Measurements from ENCODE around the gene ULK3.

ULK3 gene

GRCh38 chr15:74867466-74868038 is 24.6 kb upstream of the ULK3 start:
- FAIRE-seq: no peak

DNA sequence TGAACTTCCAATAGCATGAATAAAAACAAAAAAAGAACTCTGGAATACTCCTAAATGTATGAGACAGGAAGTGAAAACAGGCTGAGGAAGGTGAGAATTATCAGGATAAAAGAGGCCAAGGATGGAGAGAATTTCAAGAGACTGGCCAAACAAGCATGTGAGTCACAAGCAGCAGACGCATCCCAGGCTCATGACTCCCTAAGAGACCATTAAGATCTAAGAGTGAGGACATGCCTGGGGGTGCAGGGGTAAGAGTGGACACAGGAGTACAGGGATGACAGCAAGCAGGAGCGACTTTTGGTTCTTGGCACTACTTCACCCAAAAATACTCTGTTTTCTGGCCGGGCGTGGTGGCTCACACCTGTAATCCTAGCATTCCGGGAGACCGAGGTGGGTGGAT is 23.1 kb upstream of the ULK3 start:
- FAIRE-seq: no peak

DNA sequence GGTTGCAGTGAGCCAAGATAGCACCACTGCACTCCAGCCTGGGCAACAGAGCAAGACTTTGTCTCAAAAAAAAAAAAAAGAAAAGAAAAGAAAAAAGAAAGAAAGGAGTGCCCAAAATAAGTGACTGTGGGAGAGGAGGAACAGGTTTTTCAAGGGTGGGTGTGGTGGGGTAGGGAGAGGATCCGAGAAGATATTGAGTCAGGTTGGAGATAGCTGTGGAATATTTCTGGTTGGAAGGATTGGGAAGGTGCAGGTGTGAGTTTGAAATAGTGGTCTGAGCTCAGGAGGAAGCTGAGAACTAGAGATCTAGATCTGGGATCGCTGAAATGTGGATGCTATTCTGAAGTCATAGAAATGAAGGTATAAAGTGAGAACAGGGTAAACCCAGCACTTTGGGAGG is 22.4 kb upstream of the ULK3 start:
- FAIRE-seq: no peak

DNA sequence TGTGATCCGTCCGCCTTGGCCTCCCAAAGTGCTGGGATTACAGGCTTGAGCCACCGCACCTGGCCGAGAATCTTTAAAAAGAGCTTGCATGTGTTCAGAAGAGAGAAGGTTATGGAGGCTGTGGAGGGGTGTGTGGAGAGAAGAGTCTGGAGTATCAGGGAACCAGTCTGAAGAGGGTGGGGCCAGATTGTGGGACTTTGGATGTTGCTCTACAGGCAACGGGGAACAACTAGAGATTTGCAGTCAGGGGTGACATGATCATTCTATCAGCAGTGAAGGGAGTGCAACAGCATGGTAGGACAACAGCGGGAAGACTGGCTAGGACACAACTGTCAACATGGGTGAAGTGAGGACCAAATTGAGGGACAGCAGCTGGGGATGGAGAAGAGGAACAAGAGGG is 21.3 kb upstream of the ULK3 start:
- FAIRE-seq: no peak

DNA sequence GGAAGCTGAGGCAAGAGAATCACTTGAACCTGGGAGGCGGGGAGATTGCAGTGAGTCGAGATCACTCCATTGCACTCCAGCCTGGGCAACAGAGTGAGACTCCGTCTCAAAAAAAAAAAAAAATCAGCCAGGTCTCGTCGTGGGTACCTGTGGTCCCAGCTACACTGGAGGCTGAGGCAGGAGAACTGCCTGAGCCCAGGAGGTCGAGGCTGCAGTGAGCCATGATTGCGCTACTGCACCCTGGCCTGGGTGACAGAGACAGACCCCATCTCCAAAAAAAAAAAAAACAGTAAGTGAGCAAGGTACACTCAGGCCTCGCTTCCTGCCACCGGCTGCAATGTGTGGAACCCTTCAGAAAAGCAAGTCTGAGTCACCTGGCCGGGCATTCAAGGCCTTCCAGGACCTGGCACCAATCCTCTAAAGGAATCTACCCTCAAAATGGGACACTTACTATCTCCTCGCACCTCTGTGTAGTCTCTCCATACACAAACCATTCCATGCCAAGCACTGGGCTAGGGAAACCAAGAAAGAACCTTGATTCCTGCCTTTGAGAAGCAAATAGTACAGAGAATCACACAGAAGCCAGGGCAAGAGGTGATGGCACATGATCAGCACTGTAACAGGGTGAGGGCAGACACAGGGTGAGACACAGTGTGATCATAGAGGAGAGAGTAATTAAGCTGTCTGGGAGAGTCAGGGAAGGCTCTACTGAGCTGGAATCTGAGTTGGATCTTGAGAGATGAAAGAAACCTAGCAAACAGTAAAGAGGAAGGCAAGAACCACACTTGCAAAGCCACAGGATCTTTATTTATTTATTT is 20.5 kb upstream of the ULK3 start:
- FAIRE-seq: no peak

DNA sequence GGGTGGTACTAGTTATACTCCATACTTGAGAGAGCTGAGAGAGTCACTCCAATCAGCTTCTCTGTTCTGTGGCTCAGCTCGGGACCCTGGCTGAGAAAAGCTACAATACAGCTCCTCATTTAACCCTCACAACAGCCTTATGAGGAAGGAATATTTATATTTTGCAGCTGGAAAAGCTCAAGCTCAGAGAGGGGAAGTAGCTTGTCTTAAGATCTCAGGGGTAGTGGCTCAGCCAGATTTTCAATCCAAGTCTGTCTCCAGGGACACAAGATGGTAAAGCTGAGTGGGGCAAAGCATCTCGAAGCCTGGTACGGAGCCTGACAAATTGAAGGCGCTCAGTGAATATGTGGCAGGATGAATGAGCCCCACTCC is 15.4 kb upstream of the ULK3 start:
- no peak for FAIRE-seq

- no peak for FAIRE-seq
Observed at GRCh38 chr15:74857671-74858368, 14.9 kb upstream of the ULK3 start.

- FAIRE-seq: no peak
Observed at GRCh38 chr15:74857082-74857655, 14.2 kb upstream of the ULK3 start.

DNA sequence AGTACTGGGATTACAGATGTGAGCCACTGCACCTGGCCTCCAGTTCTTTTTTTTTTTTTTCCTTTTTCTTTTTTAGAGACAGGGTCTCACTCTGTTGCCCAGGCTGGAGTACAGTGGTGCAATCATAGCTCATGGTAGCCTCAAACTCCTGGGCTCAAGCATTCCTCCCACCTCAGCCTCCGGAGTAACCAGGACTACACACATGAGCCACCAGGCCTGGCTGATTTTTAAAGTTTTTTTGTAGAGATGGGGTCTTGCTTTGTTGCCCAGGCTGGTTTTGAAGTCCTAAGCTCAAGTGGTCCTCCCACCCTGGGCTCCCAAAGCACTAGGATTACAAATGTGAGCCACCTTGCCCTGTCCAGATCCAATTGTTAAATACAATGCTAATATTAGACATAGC is 13.6 kb upstream of the ULK3 start:
- no peak for FAIRE-seq

DNA sequence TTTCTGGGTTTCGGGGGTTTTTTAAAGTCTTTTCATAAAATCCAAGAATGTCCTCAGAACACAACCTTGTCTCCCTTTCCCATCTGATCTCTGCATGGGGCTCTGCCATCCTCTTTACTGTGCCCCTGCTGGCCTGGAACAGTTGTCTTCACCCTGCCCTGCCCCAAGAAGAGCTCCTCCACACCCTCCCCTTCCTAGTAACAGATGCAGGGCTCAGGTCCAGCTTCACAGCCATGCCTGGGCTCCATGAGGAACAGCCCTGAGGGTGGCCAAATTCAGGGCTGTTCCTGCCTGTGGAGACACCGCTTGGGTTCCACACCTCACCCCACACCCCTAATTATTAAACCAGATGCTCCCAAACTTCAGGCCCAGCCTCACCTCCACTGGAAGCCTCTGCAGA is 12.9 kb upstream of the ULK3 start:
- FAIRE-seq: no peak

GRCh38 chr15:74854453-74855022 is 11.6 kb upstream of the ULK3 start:
- no peak for FAIRE-seq

DNA sequence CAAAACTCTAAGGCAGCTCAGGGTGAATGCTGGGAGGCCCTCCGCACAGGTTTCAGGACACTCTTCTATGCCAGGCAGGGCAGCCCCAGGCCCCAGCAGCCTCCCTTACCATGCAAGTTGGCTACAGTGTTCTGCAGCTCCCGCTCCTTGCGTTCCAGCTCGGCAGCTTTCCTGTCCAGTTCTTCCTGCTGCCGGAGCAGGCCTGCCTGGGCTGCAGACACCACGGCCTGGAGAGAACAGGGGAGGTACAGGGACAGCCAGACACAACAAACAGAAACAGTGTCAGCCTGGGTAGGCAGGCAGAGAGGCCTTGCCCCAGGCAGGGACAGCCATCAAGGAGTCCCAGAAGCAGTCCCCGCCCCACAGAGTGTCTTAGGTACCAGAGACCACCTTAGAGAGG is 9.0 kb upstream of the ULK3 start:
- FAIRE-seq: no peak

DNA sequence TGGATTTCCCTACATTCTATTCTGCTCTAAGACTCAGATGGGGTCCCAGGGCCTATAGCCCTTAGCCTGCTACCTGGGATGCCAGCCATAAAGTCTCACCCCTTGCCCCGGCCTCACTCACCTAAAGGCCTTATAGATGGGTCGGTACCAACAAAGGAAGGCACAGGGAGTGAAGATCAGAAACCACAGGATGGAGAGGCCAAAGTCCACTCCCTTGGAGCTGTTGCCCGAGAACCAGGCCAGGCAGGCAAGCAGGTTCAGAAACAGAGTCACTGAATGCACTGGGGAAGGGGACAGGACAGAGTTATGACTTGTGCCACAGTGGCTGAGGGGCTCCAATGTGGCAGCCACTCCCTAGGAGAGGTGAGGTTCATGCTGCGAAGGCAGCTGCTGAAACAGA is 7.4 kb upstream of the ULK3 start:
- no peak for FAIRE-seq

DNA sequence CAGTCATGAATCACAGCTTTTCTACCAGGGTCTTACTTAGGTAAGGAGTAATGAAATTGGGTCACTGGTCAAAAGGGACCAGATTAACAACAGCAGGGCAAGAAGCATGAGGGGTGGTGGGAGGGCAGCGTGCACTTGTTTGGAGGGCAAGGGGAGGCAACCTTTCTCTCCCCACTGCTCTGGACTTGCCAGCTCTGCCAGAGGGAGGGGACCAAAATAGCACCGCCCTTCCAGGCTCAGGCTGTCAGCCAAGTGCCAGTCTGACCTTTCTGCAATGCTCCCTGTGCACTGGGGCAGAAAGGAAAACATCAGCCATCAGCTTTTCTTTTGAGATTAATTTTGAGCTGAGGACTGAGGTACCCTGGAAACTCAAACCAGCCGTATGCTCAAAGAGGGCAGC is 4.5 kb upstream of the ULK3 start:
- no peak for FAIRE-seq

DNA sequence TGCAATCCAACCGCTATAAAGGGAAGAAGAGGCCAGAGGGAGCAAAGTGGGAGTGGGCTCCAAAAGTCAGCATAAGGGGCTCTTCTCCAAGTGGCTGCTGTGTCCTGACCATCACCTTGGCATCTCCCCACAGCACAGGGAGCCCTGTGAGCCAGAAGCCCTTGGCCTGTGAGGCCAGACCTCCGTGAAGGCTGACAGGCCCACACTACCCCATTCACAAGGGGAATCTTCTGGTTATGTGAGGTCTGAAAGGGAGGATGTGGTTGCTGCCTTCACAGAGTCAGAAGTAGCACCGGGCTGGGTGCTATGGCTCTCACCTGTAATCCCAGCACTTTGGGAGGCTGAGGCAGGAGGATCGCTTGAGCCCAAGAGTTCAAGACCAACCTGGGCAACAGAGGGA is 2.6 kb upstream of the ULK3 start:
- FAIRE-seq: no peak

DNA sequence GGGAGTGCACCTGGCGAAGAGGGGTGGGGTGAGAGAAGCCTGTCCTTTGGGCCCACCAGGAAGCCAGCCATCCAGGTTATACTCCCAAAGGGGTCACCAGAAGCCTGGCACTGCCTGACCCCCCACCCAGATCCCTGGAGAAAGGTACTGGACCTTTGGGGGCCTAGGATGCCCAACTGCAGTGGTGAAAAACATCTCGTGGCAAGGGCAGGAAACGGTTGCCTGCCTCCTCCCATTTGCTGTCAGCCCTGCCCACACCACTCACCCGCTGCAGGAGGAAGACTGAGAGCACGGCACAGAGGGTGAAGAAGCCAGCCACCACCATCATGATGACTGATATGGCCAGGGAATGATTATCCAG is 2.2 kb upstream of the ULK3 start:
- no peak for FAIRE-seq

GRCh38 chr15:74844319-74845207 is 1.6 kb upstream of the ULK3 start:
- no peak for FAIRE-seq

DNA sequence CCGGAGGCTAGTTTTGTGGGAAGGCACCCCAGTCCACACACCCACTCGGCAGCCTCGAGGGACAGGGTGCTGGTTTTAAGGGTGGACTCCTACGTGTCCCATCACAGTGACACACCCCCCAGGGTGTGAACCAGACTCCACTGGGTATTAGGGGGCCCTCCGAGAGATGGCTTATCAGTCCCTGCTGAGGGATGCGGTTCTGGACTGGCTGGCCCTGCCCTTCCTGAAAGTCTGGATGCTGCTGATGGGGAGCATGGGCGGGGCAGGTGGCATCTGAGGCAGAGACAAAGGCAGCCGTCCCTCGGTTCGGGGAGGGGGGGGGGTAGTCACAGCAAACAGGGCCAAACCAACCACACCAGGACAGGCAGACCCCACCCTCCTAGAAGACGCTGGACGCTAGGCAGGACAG is 939 bp upstream of the ULK3 start:
- FAIRE-seq: no peak

DNA sequence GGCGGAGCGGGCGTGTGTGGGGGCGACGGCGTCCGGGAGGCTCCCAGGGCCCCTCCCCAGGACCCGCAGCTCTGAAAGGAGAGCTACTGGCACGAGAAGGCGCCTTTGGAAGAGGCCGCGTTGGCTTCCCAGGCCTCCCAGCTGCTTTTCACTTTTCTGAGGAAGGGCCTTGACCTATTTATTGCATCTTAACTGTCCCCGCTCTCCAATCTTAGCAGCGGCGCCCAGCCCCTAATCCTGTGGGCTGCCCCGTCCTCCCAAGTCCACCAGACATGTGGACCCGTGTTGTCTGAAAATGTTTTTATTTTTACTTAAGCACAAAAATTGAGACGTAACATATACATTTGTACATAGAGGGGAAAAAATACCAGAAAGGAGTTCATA is 481 bp upstream of the ULK3 start:
- no peak for FAIRE-seq

DNA sequence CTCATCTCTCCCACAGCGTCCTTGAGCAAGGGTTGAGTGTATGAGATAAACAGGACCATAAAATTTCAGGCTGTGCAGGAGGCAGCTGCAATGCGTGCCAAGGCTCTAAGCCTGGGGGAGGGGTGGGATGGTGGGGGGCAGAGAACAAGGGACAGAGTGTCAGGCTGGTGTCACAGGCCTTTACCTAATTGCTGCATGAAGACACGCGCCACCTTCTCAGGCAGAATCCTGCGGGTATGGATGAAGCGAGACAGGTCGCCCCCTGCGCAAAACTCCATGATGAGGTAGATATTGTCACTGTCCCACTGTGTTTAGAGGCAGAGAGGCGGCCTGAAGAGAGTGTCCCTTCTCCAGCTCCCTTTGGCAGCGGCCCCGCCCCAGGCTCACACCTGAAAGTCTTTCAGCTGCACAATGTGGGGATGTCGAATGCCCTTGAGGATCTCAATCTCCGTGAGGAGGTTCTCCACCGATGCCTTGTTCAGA is 1.0 kb downstream of the ULK3 start:
- FAIRE-seq: no peak

GRCh38 chr15:74840851-74841775 is 1.8 kb downstream of the ULK3 start:
- FAIRE-seq: no peak

Data from A204.1 (cell line).